ENCODE results near the gene FAIM2. TPM values are rescaled to one million over a fixed set of nuclear protein-coding genes. Genes with fewer than 3 reads are reported as not detected.
"Not testable (repeated sequence)": the region's sequence is repeated elsewhere in the genome, so short reads cannot be mapped to it uniquely, and the experiment has no call there.

Gene FAIM2
- total RNA-seq, 4 donors from 2014 or later, result 4.1 to 10.3 (median 7.4) TPM

DNA sequence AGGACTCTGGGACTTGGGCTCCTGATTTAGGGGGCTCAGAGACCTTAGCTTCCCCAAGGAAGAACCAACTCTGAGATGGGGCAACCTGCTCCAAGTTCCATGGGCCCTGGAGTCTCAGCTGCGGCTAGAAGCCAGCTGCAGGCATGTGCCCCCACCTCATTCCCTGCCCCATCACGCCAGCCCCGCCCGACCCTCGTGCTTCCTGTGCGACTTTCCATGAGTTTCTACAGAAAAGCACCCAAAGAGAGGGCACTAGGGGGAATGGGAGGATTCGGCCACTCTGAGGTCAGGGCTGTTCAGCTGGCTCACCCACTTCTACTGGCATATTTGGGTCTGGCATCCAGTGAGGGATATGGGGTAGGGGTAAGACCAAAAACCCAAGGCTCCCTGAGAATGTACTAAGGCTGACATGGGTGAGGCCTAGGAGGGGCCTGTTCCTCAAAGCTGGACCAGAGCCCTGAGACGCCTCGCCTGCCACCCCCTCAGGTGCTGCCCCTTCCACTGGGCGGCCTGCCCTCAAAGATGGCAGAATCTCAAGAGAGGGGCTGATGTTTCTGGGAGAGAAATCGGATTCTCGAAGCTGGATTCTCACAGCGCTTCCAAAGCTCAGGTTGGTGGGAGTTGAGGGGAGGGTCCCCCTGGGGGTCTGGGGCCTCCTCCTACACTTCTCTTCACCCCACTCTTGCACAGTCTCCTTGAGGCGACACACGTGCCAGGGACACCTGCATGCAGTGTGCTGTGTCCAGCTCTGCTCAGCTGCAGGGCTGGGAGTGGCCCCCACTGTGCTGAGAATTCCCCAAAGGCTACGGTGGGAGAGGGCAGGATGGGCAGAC, 22.1 kb downstream of the FAIM2 start:
- DNase-seq (ENCODE audit: extremely low spot score), result no peak
- H3K9me3 ChIP-seq, result no peaks in the 10 kb centered on the region
- WGBS, result 86% methylated on average over 15 of the region's 16 CpGs
- no peaks in the 10 kb centered on the region for H3K4me1 ChIP-seq
- H3K4me3 ChIP-seq, result no peak overlapping the region
- H3K36me3 ChIP-seq, result no peaks in the 10 kb centered on the region
- no peak for TF ChIP-seq POLR2AphosphoS5 (IDR thresholded peaks at IDR 0.05)
- no peak for TF ChIP-seq EP300 (IDR thresholded peaks at IDR 0.05)
- TF ChIP-seq, protein P1, sequence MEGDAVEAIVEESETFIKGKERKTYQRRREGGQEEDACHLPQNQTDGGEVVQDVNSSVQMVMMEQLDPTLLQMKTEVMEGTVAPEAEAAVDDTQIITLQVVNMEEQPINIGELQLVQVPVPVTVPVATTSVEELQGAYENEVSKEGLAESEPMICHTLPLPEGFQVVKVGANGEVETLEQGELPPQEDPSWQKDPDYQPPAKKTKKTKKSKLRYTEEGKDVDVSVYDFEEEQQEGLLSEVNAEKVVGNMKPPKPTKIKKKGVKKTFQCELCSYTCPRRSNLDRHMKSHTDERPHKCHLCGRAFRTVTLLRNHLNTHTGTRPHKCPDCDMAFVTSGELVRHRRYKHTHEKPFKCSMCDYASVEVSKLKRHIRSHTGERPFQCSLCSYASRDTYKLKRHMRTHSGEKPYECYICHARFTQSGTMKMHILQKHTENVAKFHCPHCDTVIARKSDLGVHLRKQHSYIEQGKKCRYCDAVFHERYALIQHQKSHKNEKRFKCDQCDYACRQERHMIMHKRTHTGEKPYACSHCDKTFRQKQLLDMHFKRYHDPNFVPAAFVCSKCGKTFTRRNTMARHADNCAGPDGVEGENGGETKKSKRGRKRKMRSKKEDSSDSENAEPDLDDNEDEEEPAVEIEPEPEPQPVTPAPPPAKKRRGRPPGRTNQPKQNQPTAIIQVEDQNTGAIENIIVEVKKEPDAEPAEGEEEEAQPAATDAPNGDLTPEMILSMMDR (IDR thresholded peaks at IDR 0.05), result no peak
- no peak for TF ChIP-seq POLR2A (IDR thresholded peaks at IDR 0.05; ENCODE audit: low read depth)
- H3K27ac ChIP-seq (replicated peaks in 1 of 4), result no peak overlapping the region
- intact Hi-C loops (cut with DNase I), result no loop called here
- peaks cover 0 to 21% (median 0%) of the 10 kb centered on the region in 4 donors for H3K27me3 ChIP-seq

DNA sequence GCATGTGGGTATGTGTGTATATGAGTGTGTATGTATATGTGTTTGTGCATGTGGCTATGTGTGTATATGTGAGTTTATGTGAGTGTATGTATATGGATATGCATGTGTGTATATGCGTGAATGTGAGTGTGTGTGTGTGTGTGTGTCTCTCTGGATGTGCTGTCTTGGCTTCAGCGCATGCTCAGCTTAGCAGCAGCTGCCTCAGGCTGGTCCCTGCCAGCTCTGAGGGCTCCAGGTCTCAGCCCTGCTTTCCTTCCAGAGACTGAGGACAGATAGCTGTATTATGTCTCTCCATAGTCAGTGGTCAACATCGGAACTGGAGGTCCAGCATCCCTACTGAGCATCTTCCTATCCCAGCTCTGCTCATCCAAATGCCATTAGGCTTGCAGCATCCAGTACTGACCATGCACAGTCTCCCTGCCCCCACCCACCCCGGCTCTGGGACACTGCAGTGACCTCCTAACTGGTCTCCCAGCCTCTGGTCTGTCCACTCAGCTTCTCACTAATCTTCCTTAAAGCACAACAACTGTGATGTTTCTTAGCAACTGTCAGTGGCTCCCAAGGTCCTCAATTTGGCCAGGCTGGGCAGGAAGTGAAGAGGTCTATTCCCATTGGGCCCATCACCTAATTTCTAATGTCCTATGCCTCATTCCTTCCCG, 22.8 kb downstream of the FAIM2 start:
- H3K27ac ChIP-seq (replicated peaks in 1 of 4), result no peak overlapping the region
- intact Hi-C loops (cut with DNase I), result no loop called here
- no peak overlapping the region for H3K4me3 ChIP-seq
- TF ChIP-seq POLR2AphosphoS5 (IDR thresholded peaks at IDR 0.05) (no peak), POLR2A (IDR thresholded peaks at IDR 0.05; ENCODE audit: low read depth) (no peak), EP300 (IDR thresholded peaks at IDR 0.05) (no peak)
- TF ChIP-seq, protein P1 (IDR thresholded peaks at IDR 0.05), result no peak
- no peaks in the 10 kb centered on the region for H3K9me3 ChIP-seq
- H3K4me1 ChIP-seq, result no peaks in the 10 kb centered on the region
- WGBS, result 78% methylated on average over 4 of the region's 5 CpGs
- H3K27me3 ChIP-seq, result peaks cover 0 to 14% (median 0%) of the 10 kb centered on the region in 4 donors
- DNase-seq (ENCODE audit: extremely low spot score), result no peak
- H3K36me3 ChIP-seq, result no peaks in the 10 kb centered on the region

DNA sequence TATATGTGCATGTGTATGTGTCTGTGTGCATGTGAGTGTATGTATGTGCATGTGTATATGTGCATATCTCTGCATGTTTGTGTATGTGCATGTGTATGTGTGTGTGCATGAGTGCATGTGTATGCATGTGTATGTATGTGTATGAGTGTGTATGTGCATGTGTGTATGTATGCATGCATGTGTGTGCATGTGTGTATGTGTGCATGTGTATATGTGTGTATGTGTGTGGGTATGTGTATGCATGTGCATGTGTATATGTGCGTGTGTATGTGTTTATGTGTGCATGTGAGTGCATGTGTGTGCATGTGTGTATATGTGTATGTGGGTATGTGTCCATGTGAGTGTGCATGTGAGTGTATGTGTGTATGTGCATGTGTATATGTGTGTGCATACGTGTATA, 24.6 kb downstream of the FAIM2 start:
- intact Hi-C loops (cut with DNase I); H3K4me3 ChIP-seq: not testable (repeated sequence)

DNA sequence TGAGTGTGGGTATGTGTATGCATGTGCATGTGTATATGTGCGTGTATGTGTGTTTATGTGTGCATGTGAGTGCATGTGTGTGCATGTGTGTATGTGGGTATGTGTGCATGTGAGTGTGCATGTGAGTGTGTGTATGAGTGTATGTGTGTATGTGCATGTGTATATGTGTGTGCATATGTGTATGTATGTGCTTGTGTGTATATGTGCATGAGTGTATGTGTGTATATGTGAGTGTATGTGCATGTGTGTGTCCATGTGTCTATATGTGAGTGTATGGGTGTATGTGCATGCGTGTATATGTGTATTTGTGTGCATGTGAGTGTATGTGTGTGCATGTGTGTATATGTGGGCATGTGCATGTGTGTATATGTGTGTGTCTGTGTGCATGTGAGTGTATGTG, 25.7 kb downstream of the FAIM2 start:
- Histone ChIP-seq H3K27me3 (no peaks in the 10 kb centered on the region), H3K27ac (replicated peaks in 1 of 4) (no peak overlapping the region), H3K4me1 (no peaks in the 10 kb centered on the region), H3K9me3 (no peaks in the 10 kb centered on the region), H3K4me3 (no peak overlapping the region), H3K36me3 (no peaks in the 10 kb centered on the region)
- 66% methylated on average over 2 of the region's 2 CpGs for WGBS
- TF ChIP-seq, protein P1 (IDR thresholded peaks at IDR 0.05), result no peak
- no peak for TF ChIP-seq EP300 (IDR thresholded peaks at IDR 0.05)
- no peak for TF ChIP-seq POLR2AphosphoS5 (IDR thresholded peaks at IDR 0.05)
- TF ChIP-seq POLR2A (IDR thresholded peaks at IDR 0.05; ENCODE audit: low read depth), result no peak
- intact Hi-C loops (cut with DNase I), result no loop called here
- DNase-seq (ENCODE audit: extremely low spot score), result no peak

More for the DNA sequence above, 24.6 kb downstream of the FAIM2 start:
- H3K27me3 ChIP-seq; H3K4me1 ChIP-seq; H3K36me3 ChIP-seq; DNase-seq (ENCODE audit: extremely low spot score); H3K27ac ChIP-seq (replicated peaks in 1 of 4); H3K9me3 ChIP-seq: not testable (repeated sequence)
- 87% methylated on average over 2 of the region's 2 CpGs for WGBS

DNA sequence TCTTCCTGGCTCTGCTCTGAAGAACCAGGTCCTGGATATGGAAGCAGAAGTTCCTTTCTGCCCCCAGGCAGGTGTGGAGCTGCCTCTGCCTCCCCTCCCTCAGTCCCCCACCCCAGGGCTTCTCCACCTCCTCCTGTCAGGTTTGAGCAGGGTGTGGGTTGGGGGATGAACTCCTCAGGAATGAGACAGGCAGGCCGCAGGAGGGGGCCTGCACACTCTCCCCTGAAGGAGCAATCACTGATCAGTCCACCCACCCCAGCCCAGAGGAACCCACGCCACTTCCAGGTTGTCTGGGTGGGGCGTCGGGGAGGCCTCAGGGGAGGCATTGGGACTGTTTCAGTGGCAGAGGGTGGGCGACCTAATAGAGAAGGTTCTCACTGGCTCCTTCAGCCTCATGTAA, 26.6 kb downstream of the FAIM2 start:
- intact Hi-C loops (cut with DNase I), result no loop called here
- H3K36me3 ChIP-seq, result no peaks in the 10 kb centered on the region

More for the DNA sequence above, 26.6 kb downstream of the FAIM2 start:
- no peaks in the 10 kb centered on the region for H3K9me3 ChIP-seq
- no peaks in the 10 kb centered on the region for H3K27me3 ChIP-seq
- H3K4me1 ChIP-seq, result no peaks in the 10 kb centered on the region
- H3K27ac ChIP-seq (replicated peaks in 1 of 4), result no peak overlapping the region
- DNase-seq (ENCODE audit: extremely low spot score), result no peak
- no peak overlapping the region for H3K4me3 ChIP-seq
- no peak for TF ChIP-seq EP300 (IDR thresholded peaks at IDR 0.05)
- TF ChIP-seq, protein P1 (IDR thresholded peaks at IDR 0.05), result no peak
- TF ChIP-seq POLR2A (IDR thresholded peaks at IDR 0.05; ENCODE audit: low read depth), result no peak
- no peak for TF ChIP-seq POLR2AphosphoS5 (IDR thresholded peaks at IDR 0.05)
- 85% methylated on average over 5 of the region's 5 CpGs for WGBS

Measured in esophagus muscularis mucosa (tissue), 4 donors.